Keratinocyte (primary cell): ENCODE results near the gene PLEKHA8.

Experiments used
- EZH2 ChIP-seq: IDR thresholded peaks from one replicate; pipeline ENCODE4 v1.6.1; 2012; ENCODE audit warnings: inconsistent platforms, mild to moderate bottlenecking, low read length, moderate library complexity
- TF ChIP-seq, protein P1 (sequence below), 3 experiments: IDR thresholded peaks in 1 of 3; conservative IDR thresholded peaks in 1 of 3; optimal IDR thresholded peaks in 1 of 3; 2 replicates in 2 of 3; 3 replicates in 1 of 3; pipeline versions ENCODE3 to v1.5.1; 2011; ENCODE audit warnings: low read length in 3 of 3, mild to moderate bottlenecking in 3 of 3, moderate library complexity in 2 of 3, control low read depth in 1 of 3, inconsistent platforms in 1 of 3; ENCODE audit not compliant: insufficient read depth in 2 of 3; ENCODE audit errors: extremely low read depth in 1 of 3

DNA sequence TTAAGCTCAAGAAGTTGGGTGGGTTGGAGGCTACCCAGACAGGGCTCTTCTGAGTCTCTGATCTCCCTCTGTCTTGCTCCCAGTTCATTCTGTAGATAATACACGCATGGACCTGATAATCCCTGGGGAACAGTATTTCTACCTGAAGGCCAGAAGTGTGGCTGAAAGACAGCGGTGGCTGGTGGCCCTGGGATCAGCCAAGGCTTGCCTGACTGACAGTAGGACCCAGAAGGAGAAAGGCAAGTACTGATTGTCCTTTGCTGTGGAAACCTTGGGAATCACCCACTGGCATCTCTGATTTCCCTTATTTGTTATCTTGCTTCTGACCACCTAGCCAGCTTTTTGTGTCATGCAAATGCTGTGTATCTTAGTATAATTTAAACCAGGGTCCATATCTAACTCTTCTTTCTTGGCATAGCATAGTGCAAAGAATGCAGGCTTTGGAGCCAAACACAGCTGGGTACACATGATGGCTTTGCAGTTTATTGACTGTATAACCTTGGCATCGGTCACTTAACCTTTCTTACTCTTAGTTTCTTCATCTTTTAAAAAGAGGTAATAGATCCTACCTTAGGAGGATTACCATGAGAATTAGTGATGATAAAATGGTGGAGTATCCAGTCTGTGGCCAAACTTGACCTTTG is 18.0 kb downstream of the PLEKHA8 start:
- TF ChIP-seq, protein P1, sequence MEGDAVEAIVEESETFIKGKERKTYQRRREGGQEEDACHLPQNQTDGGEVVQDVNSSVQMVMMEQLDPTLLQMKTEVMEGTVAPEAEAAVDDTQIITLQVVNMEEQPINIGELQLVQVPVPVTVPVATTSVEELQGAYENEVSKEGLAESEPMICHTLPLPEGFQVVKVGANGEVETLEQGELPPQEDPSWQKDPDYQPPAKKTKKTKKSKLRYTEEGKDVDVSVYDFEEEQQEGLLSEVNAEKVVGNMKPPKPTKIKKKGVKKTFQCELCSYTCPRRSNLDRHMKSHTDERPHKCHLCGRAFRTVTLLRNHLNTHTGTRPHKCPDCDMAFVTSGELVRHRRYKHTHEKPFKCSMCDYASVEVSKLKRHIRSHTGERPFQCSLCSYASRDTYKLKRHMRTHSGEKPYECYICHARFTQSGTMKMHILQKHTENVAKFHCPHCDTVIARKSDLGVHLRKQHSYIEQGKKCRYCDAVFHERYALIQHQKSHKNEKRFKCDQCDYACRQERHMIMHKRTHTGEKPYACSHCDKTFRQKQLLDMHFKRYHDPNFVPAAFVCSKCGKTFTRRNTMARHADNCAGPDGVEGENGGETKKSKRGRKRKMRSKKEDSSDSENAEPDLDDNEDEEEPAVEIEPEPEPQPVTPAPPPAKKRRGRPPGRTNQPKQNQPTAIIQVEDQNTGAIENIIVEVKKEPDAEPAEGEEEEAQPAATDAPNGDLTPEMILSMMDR (optimal IDR thresholded peaks at IDR 0.05 in 1 of 3, IDR thresholded peaks at IDR 0.05 in 1 of 3, conservative IDR thresholded peaks at IDR 0.05 in 1 of 3; ENCODE audit: extremely low read depth in 1 of 3, insufficient read depth in 2 of 3, low read length in 3 of 3) = no peak
- no peak for TF ChIP-seq EZH2
